B cell (primary cell): ENCODE measurements around the gene CORO1C.
"Not testable (repeated sequence)": the region's sequence is repeated elsewhere in the genome, so short reads cannot be mapped to it uniquely, and the experiment has no call there.

Source experiments
- CTCF ChIP-seq: fragments of 200-600 bp; IDR thresholded peaks from one replicate; pipeline ENCODE4 v1.8.0; 2022; ENCODE audit warnings: antibody characterized with exemption, mild to moderate bottlenecking
- EZH2 ChIP-seq: IDR thresholded peaks from 2 replicates; pipeline ENCODE4 v1.6.1; 2012; ENCODE audit warnings: borderline replicate concordance, low read depth, mild to moderate bottlenecking, moderate library complexity, low read length; ENCODE audit not compliant: insufficient read depth, poor library complexity, severe bottlenecking

GRCh38 chr12:108618953-108619274 is 112.4 kb downstream of the CORO1C start:
- TF ChIP-seq CTCF, EZH2: not testable (repeated sequence)
